SH-SY5Y (cell line): Measurements from ENCODE around the gene VDAC2.

ENCODE experiments used
- GATA2 ChIP-seq: IDR thresholded peaks from 2 replicates; pipeline ENCODE4 v1.6.1; 2011; ENCODE audit warnings: mild to moderate bottlenecking, low read depth, low read length
- GATA3 ChIP-seq: IDR thresholded peaks from 2 replicates; pipeline ENCODE4 v1.6.1; 2011; ENCODE audit warnings: low read depth, mild to moderate bottlenecking, low read length, moderate library complexity

DNA sequence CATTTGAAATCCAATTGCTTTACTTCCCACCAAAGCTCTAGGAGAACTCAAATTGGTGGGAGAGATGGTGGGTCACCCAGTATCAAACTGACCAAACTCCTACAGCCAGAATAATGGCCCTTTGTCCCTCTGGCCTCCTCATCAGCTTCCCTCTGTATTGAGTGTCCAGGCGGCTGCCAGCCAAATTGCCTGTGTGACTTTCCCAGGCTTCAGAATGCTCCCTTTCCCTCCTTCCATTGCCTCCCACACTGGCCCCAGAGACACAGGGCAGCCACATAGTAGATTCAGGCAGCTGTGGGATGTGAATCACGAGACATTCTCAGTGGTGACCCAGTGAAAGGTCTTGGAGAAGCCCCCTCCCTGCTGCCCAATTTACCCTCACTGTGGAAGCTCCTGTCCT is 12.7 kb upstream of the VDAC2 start:
- TF ChIP-seq GATA3: no peak
- no peak for TF ChIP-seq GATA2
